HEK293 (cell line): Measurements from ENCODE around the gene BMPR1A.

Source experiments
- CTCF ChIP-seq: fragments of 450-650 bp; formaldehyde crosslinking; IDR thresholded peaks from 2 replicates; pipeline ENCODE4 v1.5.1; 2016; ENCODE audit warnings: missing biosample characterization, missing genetic modification characterization
- ELK4 ChIP-seq: IDR thresholded peaks from 2 replicates; pipeline ENCODE4 v1.6.1; 2011; ENCODE audit warnings: mild to moderate bottlenecking, low read depth, low read length, borderline replicate concordance
- KLF1 ChIP-seq: fragments of 450-650 bp; formaldehyde crosslinking; IDR thresholded peaks from 2 replicates; pipeline ENCODE4 v1.5.1; 2016; ENCODE audit warnings: missing biosample characterization, missing genetic modification characterization
- ZBTB21 ChIP-seq: fragments of 450-650 bp; formaldehyde crosslinking; IDR thresholded peaks from 2 replicates; pipeline ENCODE4 v1.5.1; 2017; ENCODE audit warnings: missing biosample characterization, missing genetic modification characterization
- ZBTB7A ChIP-seq: fragments of 450-650 bp; formaldehyde crosslinking; IDR thresholded peaks from 2 replicates; pipeline ENCODE4 v1.5.1; 2016; ENCODE audit warnings: low read depth, missing biosample characterization, missing genetic modification characterization
- ZIC2 ChIP-seq: fragments of 450-650 bp; formaldehyde crosslinking; IDR thresholded peaks from 2 replicates; pipeline ENCODE4 v1.5.1; 2016; ENCODE audit warnings: missing biosample characterization, missing genetic modification characterization
- ZNF121 ChIP-seq: fragments of 450-650 bp; formaldehyde crosslinking; IDR thresholded peaks from 2 replicates; pipeline ENCODE4 v1.5.1; 2016; ENCODE audit warnings: missing biosample characterization, missing genetic modification characterization
- ZNF274 ChIP-seq, 2 experiments: fragments of 200-500 bp in 1 of 2; fragments of 450-650 bp in 1 of 2; sonication (Bioruptor generic) in 1 of 2; formaldehyde crosslinking in 1 of 2; IDR thresholded peaks; 2 replicates each; pipeline versions ENCODE4 v1.5.1 to v1.6.1; 2014 to 2016; ENCODE audit warnings: borderline replicate concordance in 1 of 2, inconsistent platforms in 1 of 2, low read length in 1 of 2, missing biosample characterization in 1 of 2, missing genetic modification characterization in 1 of 2
- ZNF501 ChIP-seq: fragments of 450-650 bp; formaldehyde crosslinking; IDR thresholded peaks from 2 replicates; pipeline ENCODE4 v1.5.1; 2016; ENCODE audit warnings: missing biosample characterization, missing genetic modification characterization
- ZNF658 ChIP-seq: fragments of 450-650 bp; formaldehyde crosslinking; IDR thresholded peaks from 2 replicates; pipeline ENCODE4; 2016; ENCODE audit warnings: missing biosample characterization, missing genetic modification characterization
- ZNF792 ChIP-seq: fragments of 450-650 bp; formaldehyde crosslinking; IDR thresholded peaks from 2 replicates; pipeline ENCODE4 v1.5.1; 2016; ENCODE audit warnings: missing biosample characterization, missing genetic modification characterization

- TF ChIP-seq ZIC2 (tag by site-specific recombination) (no peak), ZNF792 (no peak), ELK4 (no peak), KLF1 (tag by site-specific recombination) (no peak), CTCF (no peak), ZNF274 (IDR thresholded peaks at IDR 0.05; ENCODE audit: low read length) (no peak), ZNF274 (tag by site-specific recombination; IDR thresholded peaks at IDR 0.05; ENCODE audit: borderline replicate concordance) (no peak), ZNF121 (tag by site-specific recombination) (no peak), ZNF658 (no peak), ZBTB21 (tag by site-specific recombination) (no peak), ZBTB7A (tag by site-specific recombination) (no peak), ZNF501 (no peak)
Measured at GRCh38 chr10:86953747-86954680, 197.6 kb downstream of the BMPR1A start.
